GM19324 (cell line): ENCODE results near the gene TMEM266.

ENCODE experiments used
- ATAC-seq: cut with Tn5 transposase; IDR thresholded peaks from one replicate; pipeline ENCODE4 v1.9.1; 2021; ENCODE audit warnings: mild to moderate bottlenecking, moderate library complexity; ENCODE audit not compliant: unreplicated experiment, low FRiP score

TMEM266 gene

DNA sequence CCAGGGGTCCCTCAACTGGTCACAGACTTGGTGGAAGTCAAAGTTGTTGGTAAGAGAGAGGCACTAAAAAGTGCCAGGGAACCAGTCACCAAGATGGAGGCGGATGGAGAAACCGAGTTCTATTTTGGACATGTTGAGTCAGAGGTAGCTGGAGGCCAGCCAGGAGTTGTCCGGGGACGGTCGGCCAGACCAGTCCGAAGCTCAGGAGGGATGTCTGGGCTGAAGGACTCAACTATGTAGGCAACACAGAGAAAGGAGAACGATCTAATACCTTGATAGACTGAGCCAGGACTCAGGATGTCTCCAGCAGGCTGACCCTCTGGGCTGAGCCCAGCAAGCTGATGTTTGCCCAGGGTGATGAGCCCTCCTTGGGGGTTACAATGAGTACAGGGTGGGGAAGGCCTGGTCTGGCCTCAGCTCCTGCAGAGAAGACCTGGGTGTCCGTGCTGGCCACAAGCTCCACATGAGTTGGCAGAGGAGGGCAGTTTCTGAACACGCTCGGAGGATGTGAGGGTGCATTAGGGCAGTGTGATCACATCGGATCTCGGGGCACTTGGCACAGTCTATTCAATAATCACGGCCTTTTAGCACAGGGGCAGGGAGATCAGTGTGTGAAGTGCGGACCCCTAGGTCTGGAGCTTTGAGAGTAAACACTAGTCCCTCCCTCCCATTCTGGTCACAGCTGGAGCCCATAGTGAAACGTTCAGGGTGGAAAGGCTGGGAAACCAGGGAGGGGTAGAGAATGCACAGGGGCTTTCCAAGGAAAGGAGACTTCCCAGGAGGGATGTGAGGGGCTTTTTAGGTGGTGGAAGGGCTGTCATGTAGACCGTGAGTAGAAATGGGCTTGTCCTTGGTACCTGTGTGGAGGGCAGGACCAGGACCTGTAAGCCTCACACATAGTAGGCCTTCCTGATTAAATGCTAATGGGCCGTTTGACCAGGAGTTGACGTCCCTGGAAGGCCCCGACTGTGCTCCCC, 139.6 kb downstream of the TMEM266 start:
- ATAC-seq: no peak

GRCh38 chr15:76200083-76200465, 140.3 kb downstream of the TMEM266 start:
- no peak for ATAC-seq

GRCh38 chr15:76200641-76201105, 140.9 kb downstream of the TMEM266 start:
- ATAC-seq: no peak

GRCh38 chr15:76201536-76202255, 141.9 kb downstream of the TMEM266 start:
- ATAC-seq: no peak

DNA sequence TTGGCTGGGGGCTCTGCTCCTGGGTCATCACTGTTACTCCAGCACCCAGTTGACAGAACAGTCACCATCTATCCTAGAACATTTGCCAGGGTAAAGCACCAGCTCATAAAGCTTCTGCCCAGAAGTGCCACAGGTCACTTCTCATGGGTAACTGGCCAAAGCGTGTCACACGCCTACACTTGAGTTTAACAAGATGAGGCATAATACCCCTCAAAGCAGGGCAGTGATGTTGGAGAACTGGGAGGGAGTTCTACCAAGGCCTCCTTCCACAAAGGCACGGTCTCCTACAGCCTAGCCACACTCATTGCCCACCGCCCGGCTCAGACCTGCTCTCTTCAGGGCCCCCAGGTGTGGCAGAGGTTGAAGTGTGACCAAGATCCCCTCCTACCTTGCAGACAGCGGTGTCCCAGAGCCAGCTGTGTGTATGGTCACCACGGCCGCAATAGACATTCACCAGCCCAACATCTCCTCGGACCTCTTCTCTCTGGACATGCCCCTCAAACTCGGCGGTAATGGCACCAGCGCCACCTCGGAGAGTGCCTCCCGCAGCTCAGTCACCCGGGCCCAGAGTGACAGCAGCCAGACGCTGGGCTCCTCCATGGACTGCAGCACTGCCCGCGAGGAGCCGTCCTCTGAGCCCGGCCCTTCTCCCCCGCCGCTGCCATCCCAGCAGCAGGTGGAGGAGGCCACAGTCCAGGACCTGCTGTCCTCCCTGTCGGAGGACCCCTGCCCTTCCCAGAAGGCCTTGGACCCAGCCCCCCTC, 143.7 kb downstream of the TMEM266 start:
- no peak for ATAC-seq

DNA sequence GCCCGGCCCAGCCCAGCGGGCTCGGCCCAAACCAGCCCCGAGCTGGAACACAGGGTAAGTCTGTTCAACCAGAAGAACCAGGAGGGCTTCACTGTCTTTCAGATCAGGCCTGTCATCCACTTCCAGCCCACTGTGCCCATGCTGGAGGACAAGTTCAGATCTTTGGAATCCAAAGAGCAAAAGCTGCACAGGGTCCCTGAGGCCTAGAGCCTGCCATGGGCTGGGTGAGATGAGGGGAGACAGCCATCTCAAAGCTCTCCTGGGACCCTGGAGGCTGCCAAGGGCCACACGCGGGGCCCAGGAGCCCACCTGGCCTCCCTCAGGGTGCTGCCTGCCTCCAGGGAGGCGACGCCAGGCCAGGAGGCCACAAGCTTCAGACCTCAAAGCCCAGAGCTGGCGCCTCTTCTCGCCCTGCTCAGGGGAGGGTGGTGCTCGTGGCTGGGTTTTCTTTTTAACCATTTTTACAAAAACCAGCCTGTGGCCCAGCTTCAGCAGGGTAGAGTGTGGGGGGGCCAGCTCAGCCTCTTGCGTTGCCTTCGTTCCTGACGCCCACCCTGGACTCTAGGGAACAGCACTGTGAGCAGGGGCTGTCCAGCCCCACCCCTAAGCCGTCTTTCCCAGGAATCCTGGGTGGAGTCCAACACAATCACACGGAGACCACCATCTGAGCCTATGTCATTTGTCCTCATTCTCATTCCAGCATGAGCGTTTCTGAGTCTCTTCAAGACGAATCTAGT, 144.5 kb downstream of the TMEM266 start:
- ATAC-seq: no peak

GRCh38 chr15:76204916-76205460, 145.2 kb downstream of the TMEM266 start:
- no peak for ATAC-seq

DNA sequence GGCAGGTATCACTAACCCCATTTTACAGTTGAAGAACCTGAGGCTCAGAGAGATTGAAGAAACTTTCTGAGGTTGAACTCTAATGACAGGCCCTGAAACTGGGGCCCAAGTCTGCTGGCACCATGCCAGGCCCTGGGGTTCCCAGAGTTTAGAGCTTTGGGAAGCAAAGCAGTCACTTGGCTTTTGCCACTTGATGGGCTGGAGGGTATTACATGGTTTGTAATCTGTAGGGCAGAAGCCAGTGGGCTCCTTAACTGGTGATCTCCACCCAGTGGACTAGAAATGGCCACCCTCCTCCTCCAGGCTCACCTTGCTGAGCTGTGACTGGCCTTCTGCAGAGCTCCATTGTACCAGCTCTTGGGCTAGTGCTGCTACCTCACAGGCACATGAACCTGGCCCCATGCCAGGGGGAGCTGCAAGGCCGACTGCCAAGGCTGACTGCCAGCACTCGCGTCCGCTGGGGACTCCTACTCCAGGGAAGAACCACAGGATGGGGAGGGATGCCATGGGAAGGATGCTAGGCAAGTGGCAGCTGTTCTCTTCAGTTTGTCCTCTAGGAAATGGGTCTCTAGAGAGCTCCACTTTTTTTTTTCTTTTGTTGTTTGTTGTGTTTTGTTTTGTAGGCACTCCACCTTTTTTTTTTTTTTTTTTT, 146.7 kb downstream of the TMEM266 start:
- ATAC-seq: no peak

GRCh38 chr15:76208084-76208785, 148.4 kb downstream of the TMEM266 start:
- ATAC-seq: no peak

- ATAC-seq: no peak
Observed at GRCh38 chr15:76208786-76209424, 149.1 kb downstream of the TMEM266 start.

DNA sequence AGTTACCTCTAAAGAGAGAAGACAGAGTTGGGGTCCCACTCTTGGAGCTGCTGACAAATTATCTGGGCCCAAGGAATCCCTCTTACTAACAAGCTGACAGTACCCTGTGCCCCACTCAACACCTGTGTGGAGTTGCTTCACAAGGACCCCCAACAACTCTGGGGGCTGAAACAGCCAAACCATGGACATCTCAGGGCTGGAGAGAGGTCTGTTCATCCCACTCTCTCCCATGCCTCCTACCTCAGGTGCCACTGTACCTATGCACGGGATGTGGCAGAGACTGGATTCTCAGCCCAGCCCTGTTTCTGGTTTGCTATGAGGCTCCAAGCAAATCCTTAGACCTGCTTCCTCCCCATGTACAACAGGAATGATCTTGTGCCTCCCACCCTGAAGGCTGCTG, 149.7 kb downstream of the TMEM266 start:
- no peak for ATAC-seq

GRCh38 chr15:76209942-76210341, 150.2 kb downstream of the TMEM266 start:
- no peak for ATAC-seq

DNA sequence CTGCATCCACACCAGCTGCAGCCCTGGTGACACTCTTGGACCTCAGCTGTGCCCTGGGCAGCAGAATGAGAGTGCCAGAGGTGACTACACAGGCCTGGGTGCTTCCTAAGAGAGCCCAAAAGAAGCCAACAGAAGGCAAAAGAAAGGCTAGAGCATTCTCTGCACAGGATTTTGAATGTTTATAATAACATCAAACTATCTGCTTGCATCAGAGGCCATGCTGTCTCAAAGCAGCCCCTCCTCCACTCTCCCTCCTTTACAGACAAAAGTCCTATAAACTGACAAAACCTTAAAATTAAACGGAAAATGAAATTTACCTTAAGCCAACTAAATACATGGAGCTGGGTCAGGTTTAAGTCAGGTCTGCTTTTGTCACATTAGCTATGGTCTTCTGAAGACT, 155.8 kb downstream of the TMEM266 start:
- ATAC-seq: no peak

GRCh38 chr15:76217029-76217881, 157.5 kb downstream of the TMEM266 start:
- ATAC-seq: no peak

- no peak for ATAC-seq
Observed at GRCh38 chr15:76217882-76218217, 158.1 kb downstream of the TMEM266 start.

GRCh38 chr15:76221085-76221767, 161.4 kb downstream of the TMEM266 start:
- no peak for ATAC-seq

DNA sequence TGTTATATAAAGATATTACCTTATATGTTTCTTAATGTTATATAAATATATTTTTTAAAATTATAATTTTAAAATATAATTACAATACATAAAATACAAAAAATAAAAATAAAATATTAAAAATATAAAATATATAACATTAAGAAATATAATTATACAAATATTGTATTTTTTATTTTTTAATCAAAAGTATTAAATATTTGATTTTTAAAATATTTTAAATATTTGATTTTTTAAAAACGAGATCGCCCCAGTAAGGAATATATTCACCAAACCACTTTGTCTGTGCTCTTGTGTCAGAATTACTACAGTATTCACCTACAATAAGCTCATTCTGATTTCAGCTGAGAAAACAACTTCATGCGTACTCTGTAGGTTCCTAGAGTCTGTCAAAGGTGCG, 162.4 kb downstream of the TMEM266 start:
- ATAC-seq: no peak
